SK-N-SH (cell line): ENCODE results near the gene RNF39. TPM values are rescaled to one million over a fixed set of nuclear protein-coding genes. Genes with fewer than 3 reads are reported as not detected.
A peak's percentile ranks its signal among the peaks of the same experiment; 100 is the strongest.

Source experiments
- CTCF ChIA-PET: fragments of 300-600, 350-600 bp; formaldehyde crosslinking; extraction: SDS; loops from one replicate; lab custom pipeline; 2021; lab: Yijun Ruan, JAX
- POLR2A ChIA-PET: fragments of 350-600 bp; sonication (Branson Sonifier 250); formaldehyde crosslinking; extraction: SDS; loops from one replicate; lab custom pipeline; 2020; ENCODE audit warnings: antibody characterized with exemption, inconsistent platforms; lab: Yijun Ruan, JAX
- DNase-seq: peaks from one replicate; pipeline ENCODE4 v3.0.0; 2012
- H2AFZ ChIP-seq: fragments of 200-600 bp; sonication (generic); 2 replicates; pipeline ENCODE4 v1.8.1; 2016; ENCODE audit warnings: antibody characterized with exemption, mild to moderate bottlenecking, low read depth
- H3F3A ChIP-seq: fragments of 200-600 bp; sonication (generic); replicated peaks from 2 replicates; pipeline ENCODE3; 2016; ENCODE audit warnings: antibody characterized with exemption, mild to moderate bottlenecking; ENCODE audit not compliant: insufficient read depth
- H3K27ac ChIP-seq, 2 experiments: fragments of 200-500 bp in 1 of 2; fragments of 200-600 bp in 1 of 2; sonication (Bioruptor generic) in 1 of 2; sonication (generic), shearing (Covaris generic) in 1 of 2; 2 replicates each; pipeline versions ENCODE4 v1.5.1 to v1.6.1; 2014 to 2016; ENCODE audit warnings: low read depth in 2 of 2, inconsistent platforms in 1 of 2, low read length in 1 of 2, mild to moderate bottlenecking in 1 of 2, mixed read lengths in 1 of 2
- H3K27me3 ChIP-seq: fragments of 200-600 bp; sonication (generic), shearing (Covaris generic); 2 replicates; pipeline ENCODE4 v1.6.1; 2016; ENCODE audit warnings: mixed run types; ENCODE audit not compliant: insufficient read depth
- H3K36me3 ChIP-seq, 2 experiments: fragments of 200-500 bp in 1 of 2; fragments of 200-600 bp in 1 of 2; sonication (Bioruptor generic) in 1 of 2; sonication (generic) in 1 of 2; replicated peaks in 1 of 2; 2 replicates each; pipeline versions ENCODE3 to v1.5.1; 2014 to 2016; ENCODE audit warnings: low read length in 1 of 2, mild to moderate bottlenecking in 1 of 2; ENCODE audit not compliant: insufficient read depth in 2 of 2, control insufficient read depth in 1 of 2
- H3K4me1 ChIP-seq, 2 experiments: fragments of 200-500 bp in 1 of 2; fragments of 200-600 bp in 1 of 2; sonication (Bioruptor generic) in 1 of 2; sonication (generic), shearing (Covaris generic) in 1 of 2; 2 replicates each; pipeline versions ENCODE4 v1.5.1 to v1.6.1; 2014 to 2016; ENCODE audit warnings: low read depth in 1 of 2, low read length in 1 of 2, mixed run types in 1 of 2; ENCODE audit not compliant: insufficient read depth in 2 of 2, control insufficient read depth in 1 of 2
- H3K4me2 ChIP-seq: fragments of 200-600 bp; sonication (generic), shearing (Covaris generic); 2 replicates; pipeline ENCODE4 v1.6.1; 2017; ENCODE audit warnings: mixed run types
- H3K4me3 ChIP-seq, 2 experiments: fragments of 200-500 bp in 1 of 2; fragments of 200-600 bp in 1 of 2; sonication (Bioruptor generic) in 1 of 2; sonication (generic), shearing (Covaris generic) in 1 of 2; 2 replicates each; pipeline versions ENCODE4 v1.5.1 to v1.8.1; 2014 to 2016; ENCODE audit warnings: low read depth in 2 of 2, inconsistent platforms in 1 of 2, low read length in 1 of 2, mild to moderate bottlenecking in 1 of 2, mixed read lengths in 1 of 2, moderate library complexity in 1 of 2
- H3K79me2 ChIP-seq: fragments of 200-600 bp; sonication (generic); 2 replicates; pipeline ENCODE4 v1.8.1; 2017; ENCODE audit warnings: mild to moderate bottlenecking; ENCODE audit not compliant: insufficient read depth
- H3K9ac ChIP-seq: fragments of 200-600 bp; sonication (generic); 2 replicates; pipeline ENCODE4 v1.6.1; 2017; ENCODE audit warnings: mixed run types
- H3K9me2 ChIP-seq: fragments of 200-600 bp; sonication (generic); 2 replicates; pipeline ENCODE4 v1.6.1; 2017; ENCODE audit warnings: mixed run types
- H3K9me3 ChIP-seq: fragments of 200-600 bp; sonication (generic); 2 replicates; pipeline ENCODE4 v1.6.1; 2017; ENCODE audit warnings: mixed run types, mild to moderate bottlenecking, moderate library complexity
- H4K20me1 ChIP-seq: fragments of 200-600 bp; sonication (generic); 2 replicates; pipeline ENCODE4 v1.6.1; 2017; ENCODE audit warnings: mild to moderate bottlenecking, mixed run types; ENCODE audit not compliant: insufficient read depth
- ELF1 ChIP-seq: IDR thresholded peaks from 2 replicates; pipeline ENCODE4 v1.4.0; 2012
- EZH2phosphoT487 ChIP-seq: fragments of 200-600 bp; sonication (generic); IDR thresholded peaks from 2 replicates; pipeline ENCODE4 v1.6.1; 2017; ENCODE audit warnings: low read depth, mixed run types, mild to moderate bottlenecking, antibody characterized with exemption, moderate library complexity, borderline replicate concordance
- MXI1 ChIP-seq: IDR thresholded peaks from 2 replicates; pipeline ENCODE4 v1.6.1; 2012; ENCODE audit warnings: mild to moderate bottlenecking, low read depth, low read length, improper control_type of control experiment
- NRF1 ChIP-seq: IDR thresholded peaks from 2 replicates; pipeline ENCODE4 v1.6.1; 2012; ENCODE audit warnings: low read depth, mild to moderate bottlenecking, low read length
- POLR2AphosphoS5 ChIP-seq: IDR thresholded peaks from 2 replicates; pipeline ENCODE4 v1.6.1; 2012; ENCODE audit warnings: low read depth, low read length
- RAD21 ChIP-seq: IDR thresholded peaks from 2 replicates; pipeline ENCODE4 v1.6.1; 2012; ENCODE audit warnings: mild to moderate bottlenecking, low read length
- RCOR1 ChIP-seq: fragments of 150-350 bp; IDR thresholded peaks from 2 replicates; pipeline ENCODE4 v1.6.1; 2017; ENCODE audit warnings: antibody characterized with exemption, low read length
- RFX5 ChIP-seq: IDR thresholded peaks from 2 replicates; pipeline ENCODE4 v1.6.1; 2012; ENCODE audit warnings: mild to moderate bottlenecking, improper control_type of control experiment, low read length
- SMC3 ChIP-seq: IDR thresholded peaks from 2 replicates; pipeline ENCODE4 v1.6.1; 2012; ENCODE audit warnings: low read depth, low read length, improper control_type of control experiment
- YY1 ChIP-seq: IDR thresholded peaks from 2 replicates; pipeline ENCODE4 v1.4.0; 2012; ENCODE audit warnings: low read depth, mild to moderate bottlenecking
- WGBS: methylation state at CpG from one replicate; pipeline ENCODE4 v1.1.6; 2017; ENCODE audit warnings: low lambda C conversion rate; 5-methylcytosine and 5-hydroxymethylcytosine counted together
- polyA plus RNA-seq, 3 experiments: library from polyadenylated mRNA; depleted of rRNA; stranded (reverse); fragments of >200 nt; gene quantifications; 2 replicates each; pipeline ENCODE4 v1.2.3, GENCODE V29; 2012
- TF ChIP-seq, protein P1 (sequence below): IDR thresholded peaks from 2 replicates; pipeline ENCODE4 v1.4.0; 2012; ENCODE audit warnings: low read depth
- TF ChIP-seq, protein P2 (sequence below): IDR thresholded peaks from 2 replicates; pipeline ENCODE4 v1.4.0; 2012; ENCODE audit warnings: low read depth, borderline replicate concordance
- TF ChIP-seq, protein P3 (sequence below): fragments of 200-600 bp; sonication (generic); IDR thresholded peaks from 2 replicates; pipeline ENCODE4 v1.6.1; 2017; ENCODE audit warnings: antibody characterized with exemption, mild to moderate bottlenecking, moderate library complexity
- TF ChIP-seq, protein P4 (sequence below): IDR thresholded peaks from 2 replicates; pipeline ENCODE4; 2012

RNF39 gene
- polyA plus RNA-seq, 1 of the 3 experiments (the other 2 are of a cell fraction), result not detected

DNA sequence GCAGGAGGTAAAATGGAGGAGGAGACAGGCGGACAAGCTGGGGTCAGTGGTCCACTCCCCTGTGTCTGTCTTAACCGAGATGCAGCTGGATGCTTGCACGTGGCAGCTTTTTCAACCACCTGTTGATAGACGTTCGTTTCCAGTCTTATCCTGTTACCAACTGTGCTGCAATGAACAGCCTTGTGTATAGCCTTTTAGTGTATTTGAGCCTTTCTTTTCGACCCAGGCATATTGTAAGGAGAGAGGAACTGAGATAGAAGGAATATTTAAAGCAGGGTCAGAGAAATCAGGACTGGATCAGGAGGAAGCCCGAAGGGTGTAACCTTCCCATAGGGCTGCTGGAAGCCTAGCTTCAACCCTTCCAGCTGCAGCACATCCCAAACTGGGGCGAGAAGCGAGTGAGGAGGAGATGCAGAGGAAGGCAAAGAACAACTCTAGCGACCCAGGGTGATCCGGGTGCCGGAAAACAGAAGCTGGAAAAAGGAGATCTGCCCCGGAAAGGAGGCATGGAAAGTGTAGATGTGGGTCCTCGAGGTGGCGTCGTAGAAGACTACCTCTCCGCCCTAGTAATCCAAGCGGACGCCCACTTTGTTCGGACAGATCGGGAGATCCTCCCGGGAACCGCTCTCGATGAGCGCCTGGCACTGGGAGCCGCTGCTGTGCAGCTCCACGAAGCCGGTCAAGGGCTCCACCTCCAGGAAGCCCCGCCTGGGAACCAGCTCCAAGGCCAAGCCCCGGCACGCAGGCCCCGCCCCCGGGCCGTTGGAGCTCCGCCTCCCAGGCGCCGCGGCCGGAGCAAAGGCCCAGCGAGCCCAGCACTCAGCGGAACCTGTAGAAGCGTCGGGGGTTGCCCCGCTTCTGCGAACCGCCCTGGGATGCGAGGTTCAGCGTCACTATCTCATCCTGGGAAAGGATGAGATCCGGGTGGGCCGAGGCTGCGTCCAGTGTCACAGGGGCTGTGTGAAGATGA is 26.2 kb upstream of the RNF39 start:
- Histone ChIP-seq H3K27ac (no peak overlapping the region), H3K4me1 (peaks cover 5 to 11% of the 10 kb centered on the region in 2 experiments; a peak in 2 of 4 replicates), H3F3A (peaks cover 6% of the 10 kb centered on the region), H3K4me2 (peak overlapping the region; percentile 68), H3K9ac (no peak overlapping the region), H2AFZ (peak overlapping the region; percentile 66), H3K79me2 (no peaks in the 10 kb centered on the region), H3K9me3 (no peaks in the 10 kb centered on the region), H3K27me3 (peaks cover 72% of the 10 kb centered on the region), H3K36me3 (no peaks in the 10 kb centered on the region), H3K9me2 (no peaks in the 10 kb centered on the region), H4K20me1 (no peaks in the 10 kb centered on the region), H3K4me3 (peak overlapping the region; percentile 35 to 44)
- peak; percentile 89 for DNase-seq
- TF ChIP-seq EZH2phosphoT487 (peak; percentile 32; the same call in 1 of the 2 replicates), RCOR1 (no peak)
- TF ChIP-seq, protein P1, sequence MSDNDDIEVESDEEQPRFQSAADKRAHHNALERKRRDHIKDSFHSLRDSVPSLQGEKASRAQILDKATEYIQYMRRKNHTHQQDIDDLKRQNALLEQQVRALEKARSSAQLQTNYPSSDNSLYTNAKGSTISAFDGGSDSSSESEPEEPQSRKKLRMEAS, result 0 out of 2 replicates have a peak, but pooled peaks have one; percentile 16
- CTCF ChIA-PET, result interaction anchor here (0.6 to 8.9 kb wide), 8 partner anchors 10 to 309 kb away, joined by 3 to 207 read pairs (median 3); no protein-coding TSS in a partner anchor
- POLR2A ChIA-PET, result interaction anchor here (1.0 kb wide), 1 partner anchor 35 kb away, joined by 4 read pairs; the partner anchor contains the start of gene PPP1R11
- WGBS, result 8% methylated on average over 24 of the region's 51 CpGs

DNA sequence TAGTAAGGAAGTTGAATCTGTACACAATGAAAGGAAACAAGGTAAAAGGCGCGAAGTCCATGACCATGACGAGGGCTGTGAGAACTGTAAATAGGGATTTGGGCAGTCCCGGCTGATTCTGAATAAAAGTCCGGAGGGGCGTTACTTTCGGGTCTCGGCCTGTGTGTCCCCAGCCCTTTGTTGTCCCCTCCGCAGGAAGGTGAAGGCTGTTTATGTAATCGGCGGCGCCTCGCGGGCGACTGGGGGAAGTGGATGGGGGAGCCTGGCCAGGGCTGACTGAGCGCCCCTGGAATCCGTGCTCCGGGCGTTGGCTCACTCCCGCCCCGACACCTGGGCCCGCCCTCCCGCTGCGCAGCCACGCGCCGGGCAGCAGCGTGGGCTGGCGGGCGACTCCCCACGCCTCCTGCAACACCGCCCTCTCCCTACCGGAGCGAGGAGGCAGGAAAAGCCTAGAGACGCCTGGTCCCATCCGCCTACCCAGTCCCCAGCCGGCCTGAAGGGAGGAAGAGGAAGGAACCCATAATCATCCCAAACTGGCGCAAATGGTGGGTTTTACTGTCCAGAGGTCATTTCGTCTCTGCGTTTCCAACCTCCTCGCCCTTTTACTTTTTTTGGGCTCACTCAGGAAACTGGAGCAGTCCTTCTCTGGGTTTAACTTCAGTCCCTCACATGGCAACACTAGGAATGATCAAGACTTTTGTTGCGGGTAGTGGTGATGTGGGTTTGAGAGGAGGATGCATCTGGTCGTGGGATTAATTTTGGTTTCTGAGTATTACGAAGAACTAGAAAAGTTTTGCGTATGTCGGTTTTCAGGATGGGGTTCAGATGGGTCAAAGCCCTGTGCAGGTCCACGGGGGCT is 25.2 kb upstream of the RNF39 start:
- Histone ChIP-seq H3K36me3 (no peaks in the 10 kb centered on the region), H3K79me2 (no peaks in the 10 kb centered on the region), H3K4me3 (peak overlapping the region in 1 of 2 experiments; percentile 17; a peak in 1 of 4 replicates), H3K4me1 (peaks cover 5 to 11% of the 10 kb centered on the region in 2 experiments; a peak in 2 of 4 replicates), H3K9me3 (no peaks in the 10 kb centered on the region), H2AFZ (peak overlapping the region; percentile 43; the same call in 1 of the 2 replicates), H3K27ac (no peak overlapping the region), H3F3A (peaks cover 6% of the 10 kb centered on the region), H3K4me2 (peak overlapping the region; percentile 60), H3K9me2 (no peaks in the 10 kb centered on the region), H3K27me3 (peaks cover 76% of the 10 kb centered on the region), H4K20me1 (no peaks in the 10 kb centered on the region), H3K9ac (no peak overlapping the region)
- POLR2A ChIA-PET, result no interaction called here
- CTCF ChIA-PET, result interaction anchor here (1.1 to 8.9 kb wide), 5 partner anchors 31 to 266 kb away, joined by 3 to 207 read pairs (median 5); no protein-coding TSS in a partner anchor
- WGBS, result 22% methylated on average over 39 of the region's 47 CpGs
- TF ChIP-seq YY1 (no peak), EZH2phosphoT487 (peak; percentile 25; the same call in 1 of the 2 replicates)
- peak; percentile 45 for DNase-seq

DNA sequence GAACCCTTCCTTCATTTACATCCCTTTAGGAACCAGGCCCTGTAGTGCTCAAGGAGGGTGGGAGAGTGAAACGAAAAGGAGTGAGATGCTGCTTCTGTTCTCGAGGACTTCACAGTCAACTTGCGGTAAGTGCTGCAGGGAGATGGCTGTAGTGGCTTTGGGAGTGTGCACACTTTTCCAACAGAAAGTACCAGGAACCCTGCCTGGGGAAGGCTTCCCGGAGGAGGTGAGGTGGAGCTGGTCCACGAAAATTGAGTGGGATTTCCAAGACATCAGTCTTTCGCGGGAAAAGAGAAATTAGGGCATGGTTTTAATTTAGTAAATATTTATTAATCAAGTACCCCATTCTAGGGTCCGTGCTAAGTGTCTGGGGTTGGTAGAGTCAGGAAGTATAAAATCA is 24.6 kb upstream of the RNF39 start:
- no peaks in the 10 kb centered on the region for H3K36me3 ChIP-seq
- peaks cover 6% of the 10 kb centered on the region for H3F3A ChIP-seq
- no peak for DNase-seq
- CTCF ChIA-PET, result interaction anchor here (1.3 kb wide), 1 partner anchor 31 kb away, joined by 5 read pairs; no protein-coding TSS in a partner anchor
- no peaks in the 10 kb centered on the region for H3K9me3 ChIP-seq
- H3K27ac ChIP-seq, result no peak overlapping the region
- peaks cover 5 to 11% of the 10 kb centered on the region in 2 experiments; a peak in 2 of 4 replicates for H3K4me1 ChIP-seq
- H3K4me2 ChIP-seq, result peak overlapping the region; percentile 60
- no peak overlapping the region for H3K4me3 ChIP-seq
- H2AFZ ChIP-seq, result no peak overlapping the region
- H3K79me2 ChIP-seq, result no peaks in the 10 kb centered on the region
- 19% methylated on average over 8 of the region's 8 CpGs for WGBS
- H4K20me1 ChIP-seq, result no peaks in the 10 kb centered on the region
- peaks cover 78% of the 10 kb centered on the region for H3K27me3 ChIP-seq
- no peak overlapping the region for H3K9ac ChIP-seq
- POLR2A ChIA-PET, result no interaction called here
- no peaks in the 10 kb centered on the region for H3K9me2 ChIP-seq
- TF ChIP-seq, protein P2, sequence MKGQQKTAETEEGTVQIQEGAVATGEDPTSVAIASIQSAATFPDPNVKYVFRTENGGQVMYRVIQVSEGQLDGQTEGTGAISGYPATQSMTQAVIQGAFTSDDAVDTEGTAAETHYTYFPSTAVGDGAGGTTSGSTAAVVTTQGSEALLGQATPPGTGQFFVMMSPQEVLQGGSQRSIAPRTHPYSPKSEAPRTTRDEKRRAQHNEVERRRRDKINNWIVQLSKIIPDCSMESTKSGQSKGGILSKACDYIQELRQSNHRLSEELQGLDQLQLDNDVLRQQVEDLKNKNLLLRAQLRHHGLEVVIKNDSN, result no peak
- TF ChIP-seq, protein P3, sequence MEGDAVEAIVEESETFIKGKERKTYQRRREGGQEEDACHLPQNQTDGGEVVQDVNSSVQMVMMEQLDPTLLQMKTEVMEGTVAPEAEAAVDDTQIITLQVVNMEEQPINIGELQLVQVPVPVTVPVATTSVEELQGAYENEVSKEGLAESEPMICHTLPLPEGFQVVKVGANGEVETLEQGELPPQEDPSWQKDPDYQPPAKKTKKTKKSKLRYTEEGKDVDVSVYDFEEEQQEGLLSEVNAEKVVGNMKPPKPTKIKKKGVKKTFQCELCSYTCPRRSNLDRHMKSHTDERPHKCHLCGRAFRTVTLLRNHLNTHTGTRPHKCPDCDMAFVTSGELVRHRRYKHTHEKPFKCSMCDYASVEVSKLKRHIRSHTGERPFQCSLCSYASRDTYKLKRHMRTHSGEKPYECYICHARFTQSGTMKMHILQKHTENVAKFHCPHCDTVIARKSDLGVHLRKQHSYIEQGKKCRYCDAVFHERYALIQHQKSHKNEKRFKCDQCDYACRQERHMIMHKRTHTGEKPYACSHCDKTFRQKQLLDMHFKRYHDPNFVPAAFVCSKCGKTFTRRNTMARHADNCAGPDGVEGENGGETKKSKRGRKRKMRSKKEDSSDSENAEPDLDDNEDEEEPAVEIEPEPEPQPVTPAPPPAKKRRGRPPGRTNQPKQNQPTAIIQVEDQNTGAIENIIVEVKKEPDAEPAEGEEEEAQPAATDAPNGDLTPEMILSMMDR, result no peak
- no peak for TF ChIP-seq POLR2AphosphoS5
- no peak for TF ChIP-seq RAD21
- TF ChIP-seq MXI1, result no peak
- no peak for TF ChIP-seq NRF1
- no peak for TF ChIP-seq RFX5
- TF ChIP-seq SMC3, result no peak
- TF ChIP-seq, protein P4, sequence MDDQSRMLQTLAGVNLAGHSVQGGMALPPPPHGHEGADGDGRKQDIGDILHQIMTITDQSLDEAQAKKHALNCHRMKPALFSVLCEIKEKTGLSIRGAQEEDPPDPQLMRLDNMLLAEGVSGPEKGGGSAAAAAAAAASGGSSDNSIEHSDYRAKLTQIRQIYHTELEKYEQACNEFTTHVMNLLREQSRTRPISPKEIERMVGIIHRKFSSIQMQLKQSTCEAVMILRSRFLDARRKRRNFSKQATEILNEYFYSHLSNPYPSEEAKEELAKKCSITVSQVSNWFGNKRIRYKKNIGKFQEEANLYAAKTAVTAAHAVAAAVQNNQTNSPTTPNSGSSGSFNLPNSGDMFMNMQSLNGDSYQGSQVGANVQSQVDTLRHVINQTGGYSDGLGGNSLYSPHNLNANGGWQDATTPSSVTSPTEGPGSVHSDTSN, result no peak
- no peak for TF ChIP-seq ELF1
